GM12872 (cell line): Measurements from ENCODE around the gene SDR39U1.

Experiments
- CTCF ChIP-seq: IDR thresholded peaks from 3 replicates; pipeline ENCODE4 v1.5.1; 2011; ENCODE audit warnings: low read depth, mild to moderate bottlenecking, low read length, moderate library complexity; ENCODE audit not compliant: insufficient read depth

SDR39U1 gene

GRCh38 chr14:24395609-24396582 is 46.7 kb downstream of the SDR39U1 start:
- TF ChIP-seq CTCF, result no peak

GRCh38 chr14:24394275-24394674 is 48.3 kb downstream of the SDR39U1 start:
- no peak for TF ChIP-seq CTCF

DNA sequence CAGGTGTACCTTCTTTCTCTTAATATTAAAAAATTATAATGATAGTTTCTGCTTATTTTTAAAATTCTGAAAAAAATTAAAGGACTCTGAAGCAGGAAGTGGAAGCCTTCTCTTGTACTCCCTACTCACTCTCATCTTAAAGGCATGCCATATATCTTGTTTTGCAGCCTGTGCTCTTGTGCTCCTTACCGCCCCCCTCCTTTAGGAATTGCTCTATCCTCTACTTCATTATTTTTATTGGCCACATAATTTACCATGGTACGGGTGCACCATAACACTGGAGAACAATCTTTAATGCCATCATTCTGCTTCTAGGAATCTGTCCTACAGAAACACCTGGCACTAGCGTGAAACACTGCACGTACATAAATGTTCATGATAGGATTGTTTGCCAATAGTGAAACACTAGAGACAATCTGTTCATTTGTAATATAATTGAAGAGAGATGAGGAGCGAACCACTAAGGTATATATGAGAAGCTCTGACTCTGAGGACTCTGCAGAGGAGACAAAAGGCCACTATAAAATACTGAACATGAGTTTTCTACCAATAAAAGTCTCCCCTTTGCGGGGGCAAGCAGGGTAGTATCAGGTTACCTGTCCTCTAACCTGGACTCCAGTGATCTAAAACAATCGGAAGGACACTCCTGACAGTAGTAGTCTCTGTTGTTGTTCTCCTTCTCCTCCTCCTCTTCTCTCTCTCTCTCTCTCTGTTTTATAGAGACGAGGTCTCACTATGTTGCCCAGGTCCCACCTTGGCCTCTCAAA is 50.1 kb downstream of the SDR39U1 start:
- TF ChIP-seq CTCF, result no peak

DNA sequence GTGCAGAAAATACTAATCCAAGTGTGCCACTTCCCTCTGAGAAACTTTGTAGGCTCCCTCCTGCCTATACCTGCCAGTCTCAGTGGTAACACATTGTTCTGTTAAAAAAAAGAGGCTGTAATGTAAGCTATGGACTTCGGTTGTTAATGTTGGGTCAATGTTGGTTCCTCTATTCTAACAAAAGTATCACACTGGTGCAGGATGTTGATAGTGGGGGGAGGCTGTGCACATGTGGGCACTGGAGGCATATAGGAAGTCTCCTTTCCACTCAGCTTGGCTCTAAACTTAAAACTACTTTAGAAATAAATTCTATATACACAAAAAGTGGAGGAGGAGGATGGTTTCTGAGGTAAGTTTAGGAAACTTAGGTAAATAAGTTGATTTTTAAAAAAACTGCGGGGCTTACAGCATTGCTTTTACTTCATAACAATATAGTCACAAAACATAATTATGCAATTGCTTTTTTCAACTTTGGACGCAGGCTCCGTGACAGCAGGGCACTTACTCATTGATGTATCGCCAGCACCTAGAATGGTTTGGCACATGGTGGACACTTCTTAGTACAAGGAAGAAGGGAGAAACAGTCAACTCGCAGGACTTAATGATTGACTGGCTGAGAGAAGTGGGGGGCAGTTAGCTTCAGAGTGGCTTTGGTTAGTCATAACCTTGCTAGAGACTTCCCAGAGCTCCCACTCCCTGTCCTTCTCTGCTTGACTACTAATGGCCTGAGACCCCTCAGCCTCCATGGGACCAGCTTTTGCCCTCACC is 51.7 kb downstream of the SDR39U1 start:
- TF ChIP-seq CTCF, result no peak
